ENCODE measurements around the gene SUMO1. TPM values are rescaled to one million over a fixed set of nuclear protein-coding genes. Genes with fewer than 3 reads are reported as not detected.
A peak's percentile ranks its signal among the peaks of the same experiment; 100 is the strongest.
"Not testable (repeated sequence)": the region's sequence is repeated elsewhere in the genome, so short reads cannot be mapped to it uniquely, and the experiment has no call there.

Gene SUMO1
- total RNA-seq, 1 experiment from 2014 or later: 115 TPM

GRCh38 chr2:202278944-202279343 lies 40.5 kb upstream of the SUMO1 start:
- DNase-seq: peak; percentile 50
- Histone ChIP-seq H3K9me2 (replicated peaks; ENCODE audit: low read length) (no peaks in the 10 kb centered on the region), H3K27me3 (ENCODE audit: low read length) (no peaks in the 10 kb centered on the region), H3K4me3 (ENCODE audit: low read length) (no peak overlapping the region), H3K4me1 (ENCODE audit: insufficient read depth, low read length) (peaks cover 38% of the 10 kb centered on the region), H3K79me2 (ENCODE audit: low read length) (peaks cover 90% of the 10 kb centered on the region), H3K9ac (ENCODE audit: low read length) (no peak overlapping the region), H3K27ac (ENCODE audit: low read length) (0 out of 2 replicates have a peak overlapping the region, but pooled peaks have one; percentile 64), H2AFZ (ENCODE audit: low read length) (no peak overlapping the region), H4K20me1 (ENCODE audit: low read length) (peaks cover 72% of the 10 kb centered on the region), H3K9me3 (ENCODE audit: low read length) (no peaks in the 10 kb centered on the region), H3F3A (ENCODE audit: low read length, unreplicated experiment) (peaks cover 9% of the 10 kb centered on the region), H3K36me3 (ENCODE audit: low read depth, low read length) (peaks cover 78% of the 10 kb centered on the region), H3K4me2 (ENCODE audit: low read length) (no peak overlapping the region)
- POLR2A ChIA-PET (ENCODE audit: unreplicated experiment): no interaction called here
- TF ChIP-seq CTCF (conservative IDR thresholded peaks at IDR 0.05; ENCODE audit: low read depth, low read length): peak; percentile 58
- TF ChIP-seq EZH2 (IDR thresholded peaks at IDR 0.05; ENCODE audit: low read length, unreplicated experiment): no peak
- CTCF ChIA-PET: no interaction called here
- ATAC-seq: no peak
- intact Hi-C loops (cut with micrococcal nuclease): no loop called here
- BruUV-seq (replicated peaks): no TSS peak

- ChIA-PET POLR2A (ENCODE audit: unreplicated experiment) (interaction anchor here (0.5 kb wide), 1 partner anchor 932 kb away, joined by 4 read pairs; no protein-coding TSS in a partner anchor), CTCF (interaction anchor here (0.7 kb wide), 1 partner anchor 42 kb away, joined by 3 read pairs; no protein-coding TSS in a partner anchor)
- peaks cover 72% of the 10 kb centered on the region for H3K36me3 ChIP-seq (ENCODE audit: low read depth, low read length)
- BruUV-seq (replicated peaks): TSS peak; percentile 16
- peak; percentile 58 for DNase-seq
- H3K27ac ChIP-seq (ENCODE audit: low read length): peak overlapping the region; percentile 64
- peaks cover 93% of the 10 kb centered on the region for H3K79me2 ChIP-seq (ENCODE audit: low read length)
- peaks cover 80% of the 10 kb centered on the region for H4K20me1 ChIP-seq (ENCODE audit: low read length)
- peak; percentile 51 for ATAC-seq
- H2AFZ ChIP-seq (ENCODE audit: low read length): no peak overlapping the region
- TF ChIP-seq EZH2phosphoT487 (IDR thresholded peaks at IDR 0.05; ENCODE audit: borderline replicate concordance, low read length) (no peak), EZH2 (IDR thresholded peaks at IDR 0.05; ENCODE audit: low read length, unreplicated experiment) (no peak), CTCF (conservative IDR thresholded peaks at IDR 0.05; ENCODE audit: low read depth, low read length) (no peak)
- H3K4me3 ChIP-seq (ENCODE audit: low read length): no peak overlapping the region
- H3K9ac ChIP-seq (ENCODE audit: low read length): peak overlapping the region; percentile 13; the same call in 1 of the 2 replicates
- intact Hi-C loops (cut with micrococcal nuclease): no loop called here
- H3K27me3 ChIP-seq (ENCODE audit: low read length): no peaks in the 10 kb centered on the region
- peak overlapping the region; percentile 23; the same call in 1 of the 2 replicates for H3K4me2 ChIP-seq (ENCODE audit: low read length)
- H3K9me3 ChIP-seq (ENCODE audit: low read length): no peaks in the 10 kb centered on the region
- H3F3A ChIP-seq (ENCODE audit: low read length, unreplicated experiment): peaks cover 13% of the 10 kb centered on the region
- H3K4me1 ChIP-seq (ENCODE audit: insufficient read depth, low read length): peaks cover 38% of the 10 kb centered on the region
- no peaks in the 10 kb centered on the region for H3K9me2 ChIP-seq (replicated peaks; ENCODE audit: low read length)
These were observed 39.8 kb upstream of the SUMO1 start for GRCh38 chr2:202278036-202278760.

- peak; percentile 77 for ATAC-seq
- H2AFZ ChIP-seq (ENCODE audit: low read length); H3K9ac ChIP-seq (ENCODE audit: low read length); H3K9me3 ChIP-seq (ENCODE audit: low read length); H3K9me2 ChIP-seq (replicated peaks; ENCODE audit: low read length); BruUV-seq (replicated peaks); H3K4me3 ChIP-seq (ENCODE audit: low read length); H3K27me3 ChIP-seq (ENCODE audit: low read length); POLR2A ChIA-PET (ENCODE audit: unreplicated experiment); CTCF ChIA-PET; intact Hi-C loops (cut with micrococcal nuclease): not testable (repeated sequence)
- 0 out of 2 replicates have a peak overlapping the region, but pooled peaks have one; percentile 27 for H3K4me2 ChIP-seq (ENCODE audit: low read length)
- H3K27ac ChIP-seq (ENCODE audit: low read length): peak overlapping the region; percentile 67
- peaks cover 57% of the 10 kb centered on the region for H3K36me3 ChIP-seq (ENCODE audit: low read depth, low read length)
- H3K4me1 ChIP-seq (ENCODE audit: insufficient read depth, low read length): peaks cover 43% of the 10 kb centered on the region
- DNase-seq: peak; percentile 92
- H3K79me2 ChIP-seq (ENCODE audit: low read length): peaks cover 100% of the 10 kb centered on the region
- peaks cover 13% of the 10 kb centered on the region for H3F3A ChIP-seq (ENCODE audit: low read length, unreplicated experiment)
- H4K20me1 ChIP-seq (ENCODE audit: low read length): peaks cover 93% of the 10 kb centered on the region
These were observed 37.8 kb upstream of the SUMO1 start for GRCh38 chr2:202276078-202276720.

All from PC-3 (cell line).